ENCODE results near the gene FAM240B.

FAM240B gene

DNA sequence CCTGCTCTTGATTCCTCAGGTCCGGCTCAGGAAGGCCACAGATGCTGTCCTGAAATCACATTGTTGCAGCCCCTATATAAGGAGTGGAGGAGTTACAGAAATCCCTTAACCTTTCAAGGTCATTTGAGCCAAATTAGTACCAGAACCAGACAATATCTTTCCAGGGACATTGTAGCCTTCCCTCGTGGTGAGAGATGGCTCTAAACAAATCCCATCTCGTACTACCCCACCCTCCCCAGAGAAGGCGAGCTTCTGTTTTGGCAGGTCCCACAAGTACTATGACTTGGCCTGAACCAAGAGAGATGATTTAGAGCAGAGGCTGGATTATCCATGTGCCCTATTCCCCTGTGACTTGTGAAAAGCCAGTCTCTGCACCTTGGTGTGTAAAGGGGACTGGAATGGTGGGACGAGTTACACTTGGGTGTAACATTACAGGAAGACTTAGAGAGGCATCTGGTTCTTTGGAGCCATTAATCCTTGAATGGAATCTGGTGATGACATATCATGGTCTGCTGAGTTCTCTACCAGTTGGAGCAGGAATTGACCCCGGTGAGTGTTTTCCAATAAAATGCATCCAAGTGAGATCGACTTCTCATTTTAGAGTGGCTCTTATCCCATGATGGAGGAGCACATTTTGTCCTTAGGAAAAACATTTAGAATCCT lies at the start of gene FAM240B:
Gene FAM240B (minus strand): TSS at position 51 of the 663 bp plus-strand sequence. CDS start 16,134 bp downstream, outside the sequence.
- DNase-seq: no peak

GRCh38 chr9:38768351-38768761 lies 48.4 kb upstream of the FAM240B start:
- no peak for DNase-seq

GRCh38 chr9:38765101-38765500 lies 45.2 kb upstream of the FAM240B start:
- no peak for DNase-seq

GRCh38 chr9:38761999-38762398 lies 42.1 kb upstream of the FAM240B start:
- DNase-seq: no peak

- no peak for DNase-seq
These were observed 41.4 kb upstream of the FAM240B start for GRCh38 chr9:38761339-38761738.

- no peak for DNase-seq
These were observed 36.8 kb upstream of the FAM240B start for GRCh38 chr9:38756702-38757101.

DNA sequence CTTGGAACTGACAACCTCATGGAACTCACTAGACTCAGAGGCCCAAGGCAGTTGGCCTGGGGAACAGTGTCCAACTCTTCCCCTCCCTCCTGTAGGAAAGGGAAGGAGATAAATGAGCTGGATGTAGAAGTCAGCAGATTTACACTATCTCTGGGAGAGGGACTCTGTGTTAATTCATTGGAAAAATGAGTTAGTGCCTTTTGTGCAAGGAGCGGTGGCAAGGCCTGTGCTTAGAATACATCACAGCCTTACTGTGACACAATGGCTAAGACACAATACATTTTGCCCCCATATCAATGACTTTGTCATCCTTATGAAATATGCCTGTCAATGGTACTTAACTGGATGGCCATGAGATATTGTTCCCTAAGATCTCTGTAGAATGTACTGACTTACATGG lies 28.0 kb upstream of the FAM240B start:
- no peak for DNase-seq

GRCh38 chr9:38747067-38747466 lies 27.1 kb upstream of the FAM240B start:
- no peak for DNase-seq

DNA sequence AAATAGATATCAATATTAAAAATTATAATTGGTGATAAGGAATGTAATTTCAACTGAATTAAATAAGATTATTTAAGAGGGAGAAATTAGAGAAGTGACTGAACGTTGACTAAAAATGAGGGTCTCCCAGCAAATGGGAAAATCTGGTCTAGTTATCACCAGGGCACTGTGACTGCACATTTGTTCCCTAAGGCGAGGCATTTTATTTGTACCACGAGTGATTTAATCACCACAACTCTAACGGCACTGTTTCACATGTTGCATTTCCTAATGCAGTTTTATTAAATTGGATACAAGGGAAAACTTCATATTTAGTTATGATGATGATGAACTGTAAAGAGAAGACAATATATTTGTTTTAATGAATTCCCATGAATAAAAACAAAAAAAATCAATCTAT lies 26.4 kb upstream of the FAM240B start:
- DNase-seq: no peak

GRCh38 chr9:38744484-38744883 lies 24.6 kb upstream of the FAM240B start:
- DNase-seq: no peak

DNA sequence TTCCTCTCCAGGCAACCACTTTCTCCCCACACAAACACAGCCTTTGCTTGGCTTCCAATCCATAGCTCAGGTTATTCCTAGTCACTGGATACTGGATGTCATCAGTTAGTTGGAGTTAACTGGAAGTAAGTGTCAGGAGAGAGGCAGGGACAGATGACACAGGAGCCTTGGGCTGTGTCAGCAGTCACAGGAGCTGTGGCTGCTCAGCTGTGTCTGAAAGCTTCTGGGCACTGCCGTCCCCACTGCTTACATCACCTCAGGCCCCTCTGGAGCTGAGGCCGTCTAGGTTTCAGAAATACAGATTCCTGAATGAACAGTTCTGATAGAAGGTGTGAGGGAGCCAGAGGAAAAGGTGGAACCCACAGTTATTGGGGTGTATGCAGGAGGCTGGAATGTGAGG lies 17.3 kb upstream of the FAM240B start:
- no peak for DNase-seq

- no peak for DNase-seq
These were observed 14.9 kb upstream of the FAM240B start for GRCh38 chr9:38734831-38735230.

GRCh38 chr9:38733503-38733902 lies 13.6 kb upstream of the FAM240B start:
- DNase-seq: no peak

- no peak for DNase-seq
These were observed 13.0 kb upstream of the FAM240B start for GRCh38 chr9:38732885-38733284.

GRCh38 chr9:38727497-38728001 lies 7.6 kb upstream of the FAM240B start:
- no peak for DNase-seq

DNA sequence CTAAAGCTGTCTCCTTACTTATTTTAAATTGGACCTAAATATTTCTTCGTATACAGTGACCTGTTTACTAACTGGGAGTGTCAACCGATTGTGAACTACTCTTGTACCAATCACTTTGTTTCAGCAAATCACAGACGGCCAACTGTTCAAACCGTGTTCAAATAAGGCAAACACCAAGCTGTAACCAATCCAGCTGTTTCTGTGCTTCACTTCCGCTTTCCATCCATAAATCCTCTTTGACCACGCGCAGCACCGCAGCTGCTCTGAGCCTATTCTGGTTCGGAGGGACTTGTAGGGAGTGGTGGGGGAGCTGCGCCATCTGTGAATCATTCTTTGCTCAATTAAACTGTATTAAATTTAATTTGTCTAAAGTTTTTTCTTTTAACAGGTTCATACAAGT lies 4.8 kb upstream of the FAM240B start:
- DNase-seq: no peak

GRCh38 chr9:38718148-38718547 lies 1.8 kb downstream of the FAM240B start:
- no peak for DNase-seq

- DNase-seq: no peak
These were observed 4.2 kb downstream of the FAM240B start for GRCh38 chr9:38715684-38716083.

GRCh38 chr9:38713426-38713825 lies 6.5 kb downstream of the FAM240B start:
- no peak for DNase-seq

DNA sequence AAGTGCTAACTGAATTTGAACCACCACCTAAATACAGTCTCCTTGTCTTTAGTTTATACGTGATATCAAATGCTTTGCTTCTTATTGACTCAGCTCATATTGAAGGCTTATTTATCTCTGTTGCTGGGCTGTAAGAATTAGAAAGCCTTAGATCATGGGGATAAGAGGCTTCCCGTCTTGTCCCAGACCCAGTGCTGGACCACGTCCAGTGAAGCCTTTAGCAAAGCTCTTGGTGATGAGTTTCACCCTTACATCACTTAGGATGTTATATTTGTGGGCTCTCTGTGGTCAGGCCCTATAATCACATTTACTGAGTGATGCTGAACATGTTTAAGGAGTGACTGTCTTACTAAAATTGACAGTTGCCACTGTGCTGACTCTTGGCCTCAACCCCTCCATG lies 11.2 kb downstream of the FAM240B start:
- DNase-seq: no peak

DNA sequence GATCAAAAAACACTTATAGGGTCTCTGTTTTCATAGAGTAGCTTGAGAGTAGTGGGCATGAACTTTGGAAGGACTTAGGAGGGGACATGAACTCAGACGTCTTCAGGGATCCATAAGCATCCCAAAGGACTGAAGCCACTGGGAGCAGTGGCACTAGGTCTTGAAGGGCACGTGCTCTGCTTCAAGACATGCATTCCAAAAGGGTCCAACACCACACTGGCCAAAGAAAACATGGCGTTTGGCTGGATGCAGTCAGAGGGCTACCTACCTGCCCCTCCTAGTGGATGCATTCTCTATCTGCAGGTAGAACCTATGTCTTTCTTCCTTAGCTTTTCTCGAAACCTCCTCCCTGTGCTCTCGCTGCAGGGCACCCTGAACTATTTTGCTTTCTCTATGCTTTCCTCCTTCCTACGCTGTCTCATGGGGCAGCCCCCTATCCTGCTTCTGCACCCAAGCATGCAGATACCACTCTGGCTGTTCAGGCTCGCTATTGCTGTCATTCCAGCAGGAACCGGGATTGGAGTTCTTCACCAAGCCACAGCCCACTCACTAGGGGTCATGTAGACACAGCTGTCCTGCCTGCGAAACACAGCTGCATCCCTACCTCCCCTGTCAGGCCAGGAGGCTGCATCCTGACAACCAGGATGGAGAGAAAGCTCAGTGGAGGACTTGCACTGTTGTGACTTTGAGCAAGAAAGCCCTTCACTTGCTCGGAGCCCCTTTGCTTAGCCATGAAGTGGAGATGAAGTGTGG lies 11.9 kb downstream of the FAM240B start:
- no peak for DNase-seq

DNA sequence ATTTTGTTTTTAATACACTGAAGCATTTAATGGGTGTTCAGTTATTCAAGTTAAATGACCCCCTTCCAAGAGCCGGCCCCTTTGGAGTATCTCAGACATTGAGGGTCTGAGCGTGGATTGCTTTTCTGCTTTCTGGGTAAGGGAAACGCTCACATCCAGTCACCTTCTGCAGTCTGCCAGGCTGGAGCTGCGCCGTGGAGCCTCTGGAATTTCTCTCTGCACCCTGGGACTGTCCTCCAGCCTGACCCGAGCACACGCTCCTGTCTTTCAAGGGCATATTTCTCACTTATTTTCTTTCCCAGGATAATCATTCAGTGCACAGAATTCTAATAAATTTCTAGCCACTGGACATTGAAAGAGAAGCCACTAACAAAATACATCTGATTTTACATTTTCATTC lies 13.4 kb downstream of the FAM240B start:
- DNase-seq: no peak

DNA sequence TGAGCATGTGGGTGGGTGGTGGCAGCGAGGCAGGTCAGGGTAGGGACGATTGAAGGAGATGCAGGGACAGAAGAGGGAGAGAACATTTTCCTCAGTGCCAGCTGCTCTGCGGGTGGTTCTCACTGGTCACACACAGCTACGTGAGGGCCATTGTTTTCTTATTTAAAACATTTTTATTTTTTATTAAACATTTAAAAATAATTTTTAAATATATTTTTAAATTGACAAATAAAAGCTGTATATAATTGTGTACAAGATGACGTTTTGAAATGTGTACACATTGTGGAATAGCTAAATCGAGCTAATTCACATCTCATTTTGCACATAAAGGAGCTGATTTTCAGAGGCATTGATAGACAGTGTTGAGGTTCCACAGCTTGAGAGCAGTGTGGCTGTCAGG lies 14.0 kb downstream of the FAM240B start:
- no peak for DNase-seq

- DNase-seq: no peak
These were observed 19.2 kb downstream of the FAM240B start for GRCh38 chr9:38700695-38701094.

- DNase-seq: no peak
These were observed 20.6 kb downstream of the FAM240B start for GRCh38 chr9:38699337-38699736.

All from GF-D8 (cell line).